CD14-positive monocyte (primary cell): ENCODE data around the gene PPP1R12B. TPM values are rescaled to one million over a fixed set of nuclear protein-coding genes. Genes with fewer than 3 reads are reported as not detected.
"Not testable (repeated sequence)": the region's sequence is repeated elsewhere in the genome, so short reads cannot be mapped to it uniquely, and the experiment has no call there.

ENCODE experiments used
- DNase-seq, 3 donors: peaks; one replicate each; pipeline ENCODE4 v3.0.0-alpha.2; 2011 to 2022
- H2AFZ ChIP-seq: 2 replicates; pipeline ENCODE4 v1.6.0; 2012; ENCODE audit warnings: mild to moderate bottlenecking, low read depth, low read length, inconsistent platforms; ENCODE audit not compliant: insufficient read depth, poor library complexity, severe bottlenecking
- H3K27ac ChIP-seq, 2 donors: 1 replicate in 1 of 2; 2 replicates in 1 of 2; pipeline ENCODE4 v1.5.1; 2012 to 2013; ENCODE audit warnings: low read length in 2 of 2, control low read depth in 1 of 2, inconsistent platforms in 1 of 2, low read depth in 1 of 2, mild to moderate bottlenecking in 1 of 2
- H3K27me3 ChIP-seq, 2 donors: one replicate each; pipeline versions ENCODE4 v1.6.0 to v1.6.1; 2011 to 2013; ENCODE audit warnings: low read length in 2 of 2; ENCODE audit not compliant: control insufficient read depth in 2 of 2, insufficient read depth in 2 of 2
- H3K36me3 ChIP-seq, 2 donors: replicated peaks in 1 of 2; 1 replicate in 1 of 2; 2 replicates in 1 of 2; pipeline versions ENCODE4 v1.5.1 to v1.6.1; 2012 to 2013; ENCODE audit warnings: low read length in 2 of 2, control low read depth in 1 of 2, inconsistent platforms in 1 of 2, mild to moderate bottlenecking in 1 of 2; ENCODE audit not compliant: insufficient read depth in 2 of 2, control insufficient read depth in 1 of 2
- H3K4me1 ChIP-seq, 2 donors: 1 replicate in 1 of 2; 2 replicates in 1 of 2; pipeline versions ENCODE4 v1.5.1 to v1.6.1; 2012 to 2013; ENCODE audit warnings: low read length in 2 of 2, control low read depth in 1 of 2, inconsistent platforms in 1 of 2, mild to moderate bottlenecking in 1 of 2, moderate library complexity in 1 of 2; ENCODE audit not compliant: insufficient read depth in 2 of 2, control insufficient read depth in 1 of 2
- H3K4me2 ChIP-seq: replicated peaks from 2 replicates; pipeline ENCODE3; 2012; ENCODE audit warnings: low read length, moderate library complexity, mild to moderate bottlenecking; ENCODE audit not compliant: poor library complexity, severe bottlenecking; ENCODE audit errors: extremely low read depth
- H3K4me3 ChIP-seq, 3 experiments: fragments of 200-600 bp in 1 of 3; sonication (generic) in 1 of 3; replicated peaks in 1 of 3; 1 replicate in 2 of 3; 2 replicates in 1 of 3; pipeline ENCODE4 v1.5.1; 2011 to 2013; ENCODE audit warnings: low read length in 3 of 3, mild to moderate bottlenecking in 3 of 3, control low read depth in 2 of 3, low read depth in 2 of 3, inconsistent platforms in 1 of 3, moderate library complexity in 1 of 3
- H3K79me2 ChIP-seq: 2 replicates; pipeline ENCODE4 v1.6.0; 2012; ENCODE audit warnings: mild to moderate bottlenecking, control low read depth, inconsistent platforms, low read length, moderate library complexity; ENCODE audit not compliant: insufficient read depth
- H3K9ac ChIP-seq: 2 replicates; pipeline ENCODE4 v1.6.0; 2017; ENCODE audit warnings: low read length, mild to moderate bottlenecking; ENCODE audit not compliant: insufficient read depth, poor library complexity, severe bottlenecking
- H3K9me3 ChIP-seq, 2 donors: replicated peaks in 1 of 2; 1 replicate in 1 of 2; 2 replicates in 1 of 2; pipeline versions ENCODE4 v1.5.1 to v1.6.1; 2012 to 2013; ENCODE audit warnings: low read length in 2 of 2, control low read depth in 1 of 2; ENCODE audit not compliant: control insufficient read depth in 1 of 2, insufficient read depth in 1 of 2
- H4K20me1 ChIP-seq: 2 replicates; pipeline ENCODE4 v1.6.0; 2012; ENCODE audit warnings: mild to moderate bottlenecking, low read length, control low read depth, moderate library complexity; ENCODE audit not compliant: insufficient read depth
- H3K27ac Mint-ChIP-seq, 7 donors: one replicate each; pipeline ENCODE4 v1.8.0; 2020; ENCODE audit warnings: mild to moderate bottlenecking in 7 of 7, mixed read lengths in 7 of 7, moderate library complexity in 6 of 7, inconsistent platforms in 2 of 7
- H3K27me3 Mint-ChIP-seq, 3 donors: one replicate each; pipeline ENCODE4 v1.8.0; 2021 to 2022; ENCODE audit warnings: low read depth in 3 of 3, mild to moderate bottlenecking in 3 of 3, mixed read lengths in 3 of 3, moderate library complexity in 3 of 3, inconsistent platforms in 1 of 3
- H3K36me3 Mint-ChIP-seq, 2 donors: one replicate each; pipeline ENCODE4 v1.8.0; 2020; ENCODE audit warnings: mixed read lengths in 2 of 2, inconsistent platforms in 1 of 2, mild to moderate bottlenecking in 1 of 2
- H3K4me1 Mint-ChIP-seq: one replicate; pipeline ENCODE4 v1.8.0; 2020; ENCODE audit warnings: mild to moderate bottlenecking, mixed read lengths
- H3K4me3 Mint-ChIP-seq, 2 donors: one replicate each; pipeline ENCODE4 v1.8.0; 2020; ENCODE audit warnings: mild to moderate bottlenecking in 2 of 2, mixed read lengths in 2 of 2, moderate library complexity in 1 of 2
- H3K9me3 Mint-ChIP-seq, 7 donors: one replicate each; pipeline ENCODE4 v1.8.0; 2020 to 2022; ENCODE audit warnings: mixed read lengths in 7 of 7, mild to moderate bottlenecking in 6 of 7, moderate library complexity in 6 of 7, inconsistent platforms in 2 of 7
- intact Hi-C, 2 donors: fragments of 100-400 bp; cut with micrococcal nuclease; formaldehyde crosslinking; loops; one replicate each; pipeline versions ENCODE4 v1.15.0 to v1.15.1; 2023
- polyA plus RNA-seq, 3 donors: library from polyadenylated mRNA; depleted of rRNA in 1 of 3; unstranded in 2 of 3; stranded (reverse) in 1 of 3; fragments of 300-500 nt in 2 of 3; fragments of >200 nt in 1 of 3; fragmentation: Illumina TruSeq in 2 of 3; gene quantifications; 1 replicate in 2 of 3; 2 replicates in 1 of 3; pipeline ENCODE4 v1.2.3, GENCODE V29; 2012 to 2021

Gene PPP1R12B
- polyA plus RNA-seq, 3 donors, result 1.3 to 12.2 (median 1.7) TPM

DNA sequence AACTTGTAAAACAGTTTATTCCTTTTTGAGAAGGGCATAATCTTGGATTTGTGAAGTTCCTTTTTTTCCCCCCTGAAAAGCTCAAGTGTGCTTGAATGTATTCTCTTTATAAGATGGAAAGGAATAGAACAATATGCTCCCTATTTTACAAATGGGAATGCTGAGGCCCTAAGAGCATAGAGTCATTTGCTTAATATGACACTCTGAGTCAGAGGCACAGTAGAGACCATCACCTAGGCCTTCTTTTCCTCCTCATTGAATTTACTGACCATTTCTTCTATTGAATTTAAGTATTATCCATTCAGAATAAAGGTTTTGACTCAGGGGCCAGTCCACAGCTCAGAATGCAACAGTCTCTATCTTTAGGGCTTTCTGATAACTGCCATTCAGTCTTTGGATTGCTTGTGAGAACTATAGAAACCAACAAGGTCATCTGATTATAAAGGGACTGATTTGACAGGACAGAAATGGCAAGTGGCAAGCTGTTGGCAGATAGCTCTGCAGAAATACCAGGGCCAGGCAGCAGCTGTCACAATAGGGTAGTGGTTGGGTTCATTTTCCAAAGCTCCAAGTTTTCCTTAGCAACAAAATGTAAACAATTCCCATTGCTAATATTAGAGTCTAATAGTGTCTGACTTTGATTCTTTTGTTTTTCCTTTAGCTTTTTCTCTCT is 111.1 kb downstream of the PPP1R12B start:
- H4K20me1 ChIP-seq, result peaks cover 36% of the 10 kb centered on the region
- intact Hi-C loops, result loop anchor here (5.0 to 10.0 kb wide), 2 partner anchors 255 to 258 kb away; partner anchors contain the start of gene SYT2 (in 1 of the 2)
- DNase-seq, H3K4me2 ChIP-seq, H3K27ac Mint-ChIP-seq, H3K9me3 ChIP-seq, H3K4me3 ChIP-seq, H3K79me2 ChIP-seq, H3K4me1 ChIP-seq, H3K27ac ChIP-seq, H3K4me3 Mint-ChIP-seq, H3K4me1 Mint-ChIP-seq, H3K9ac ChIP-seq, H3K9me3 Mint-ChIP-seq, H2AFZ ChIP-seq: not testable (repeated sequence)
- peaks cover 57 to 64% of the 10 kb centered on the region in 2 donors for H3K36me3 Mint-ChIP-seq
- peaks cover 14 to 31% (median 28%) of the 10 kb centered on the region in 3 donors for H3K27me3 Mint-ChIP-seq
- H3K36me3 ChIP-seq, result peaks cover 2 to 13% of the 10 kb centered on the region in 2 donors
- peaks cover 12 to 19% of the 10 kb centered on the region in 2 donors for H3K27me3 ChIP-seq

DNA sequence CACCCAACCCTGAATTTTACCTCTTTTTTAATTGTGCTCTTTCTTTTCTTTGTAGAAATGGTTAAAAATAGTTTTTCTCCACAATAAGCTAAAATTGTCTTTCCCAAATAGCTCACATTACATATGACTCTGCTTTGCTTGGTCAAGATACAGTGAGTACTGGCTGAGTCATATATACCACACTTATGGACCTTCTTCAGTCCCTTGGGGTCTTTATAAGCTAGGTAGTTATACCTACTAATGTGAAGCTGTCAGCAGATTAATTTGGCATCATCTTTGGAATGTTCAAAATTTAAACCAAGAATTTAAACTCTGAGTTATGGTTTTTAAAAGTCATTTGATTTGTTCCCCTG is 111.6 kb downstream of the PPP1R12B start:
- Histone ChIP-seq H4K20me1 (peaks cover 41% of the 10 kb centered on the region), H3K27me3 (peaks cover 14 to 24% of the 10 kb centered on the region in 2 donors)
- not testable (repeated sequence) for H3K9me3 Mint-ChIP-seq, DNase-seq, H3K9ac ChIP-seq, H3K27ac Mint-ChIP-seq, H3K4me2 ChIP-seq, H3K4me3 ChIP-seq, H3K79me2 ChIP-seq, H3K36me3 ChIP-seq, H2AFZ ChIP-seq, H3K4me3 Mint-ChIP-seq, H3K4me1 ChIP-seq, H3K4me1 Mint-ChIP-seq, H3K9me3 ChIP-seq, H3K27ac ChIP-seq
- intact Hi-C loops, result loop anchor here (5.0 to 10.0 kb wide), 2 partner anchors 255 to 257 kb away; partner anchors contain the start of gene SYT2 (in 1 of the 2)
- H3K36me3 Mint-ChIP-seq, result peaks cover 54 to 62% of the 10 kb centered on the region in 2 donors
- peaks cover 15 to 35% (median 30%) of the 10 kb centered on the region in 3 donors for H3K27me3 Mint-ChIP-seq
